AG09309 (cell line): ENCODE results near the gene ERBB4.

ENCODE experiments used
- DNase-seq: peaks from one replicate; pipeline ENCODE4 v3.0.0-alpha.2; 2010; ENCODE audit warnings: low read depth
- H3K4me3 ChIP-seq: 2 replicates; pipeline ENCODE4 v1.5.1; 2011; ENCODE audit warnings: mild to moderate bottlenecking, low read depth, low read length, moderate library complexity; ENCODE audit not compliant: control insufficient read depth
- TF ChIP-seq, protein P1 (sequence below): IDR thresholded peaks from 2 replicates; pipeline ENCODE4 v1.5.1; 2011; ENCODE audit warnings: mild to moderate bottlenecking, low read depth, low read length, inconsistent platforms; ENCODE audit not compliant: insufficient read depth, control insufficient read depth; ENCODE audit errors: missing control alignments

ERBB4 gene

DNA sequence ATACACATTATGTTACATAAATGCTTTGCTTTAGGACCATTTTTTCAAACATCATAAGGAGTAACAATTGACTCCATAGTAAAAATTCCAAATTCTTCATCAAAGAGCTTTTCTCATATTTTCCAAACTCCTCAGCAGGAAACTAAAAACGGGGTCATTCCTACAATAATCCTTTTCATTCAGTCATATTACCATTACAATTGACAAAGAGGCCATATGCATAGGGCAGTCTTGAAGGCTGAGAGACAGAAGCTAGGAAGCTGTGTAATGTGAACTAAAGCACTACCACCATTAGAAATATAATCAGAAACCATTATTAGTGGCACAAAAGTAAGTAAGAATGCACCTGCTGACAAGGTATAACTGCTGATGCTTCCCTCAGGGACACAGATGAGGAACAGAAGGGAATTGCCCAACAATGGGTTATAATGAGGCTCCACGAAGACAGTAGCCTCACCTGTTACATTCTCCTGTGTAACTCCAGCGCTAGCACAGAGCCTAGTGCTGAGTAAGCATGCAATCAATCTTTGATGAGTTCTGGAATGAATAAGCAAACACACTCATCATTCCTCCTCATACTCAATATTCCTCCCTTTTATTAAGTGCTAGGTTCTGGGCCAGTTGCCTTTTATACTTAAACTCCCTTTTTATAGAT, 1039.9 kb downstream of the ERBB4 start:
- no peak overlapping the region for H3K4me3 ChIP-seq
- no peak for DNase-seq
- TF ChIP-seq, protein P1, sequence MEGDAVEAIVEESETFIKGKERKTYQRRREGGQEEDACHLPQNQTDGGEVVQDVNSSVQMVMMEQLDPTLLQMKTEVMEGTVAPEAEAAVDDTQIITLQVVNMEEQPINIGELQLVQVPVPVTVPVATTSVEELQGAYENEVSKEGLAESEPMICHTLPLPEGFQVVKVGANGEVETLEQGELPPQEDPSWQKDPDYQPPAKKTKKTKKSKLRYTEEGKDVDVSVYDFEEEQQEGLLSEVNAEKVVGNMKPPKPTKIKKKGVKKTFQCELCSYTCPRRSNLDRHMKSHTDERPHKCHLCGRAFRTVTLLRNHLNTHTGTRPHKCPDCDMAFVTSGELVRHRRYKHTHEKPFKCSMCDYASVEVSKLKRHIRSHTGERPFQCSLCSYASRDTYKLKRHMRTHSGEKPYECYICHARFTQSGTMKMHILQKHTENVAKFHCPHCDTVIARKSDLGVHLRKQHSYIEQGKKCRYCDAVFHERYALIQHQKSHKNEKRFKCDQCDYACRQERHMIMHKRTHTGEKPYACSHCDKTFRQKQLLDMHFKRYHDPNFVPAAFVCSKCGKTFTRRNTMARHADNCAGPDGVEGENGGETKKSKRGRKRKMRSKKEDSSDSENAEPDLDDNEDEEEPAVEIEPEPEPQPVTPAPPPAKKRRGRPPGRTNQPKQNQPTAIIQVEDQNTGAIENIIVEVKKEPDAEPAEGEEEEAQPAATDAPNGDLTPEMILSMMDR, result no peak

DNA sequence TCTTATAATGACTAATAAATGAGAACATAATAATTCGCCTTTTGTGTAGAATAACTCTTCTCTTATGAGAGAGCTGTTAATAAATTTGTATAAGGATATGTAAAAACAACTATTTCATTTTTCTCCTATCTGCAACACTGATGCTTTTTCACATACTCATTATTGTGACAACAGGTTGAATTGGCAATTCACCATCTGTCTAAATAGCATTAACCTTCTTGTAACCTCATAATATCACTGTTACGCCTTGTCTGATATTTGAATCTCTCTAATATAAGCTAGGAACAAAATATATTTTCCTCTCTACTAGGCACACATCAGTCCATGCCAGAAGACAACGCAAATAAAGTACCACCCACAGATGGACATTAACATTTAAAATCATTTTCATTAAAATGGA, 1043.3 kb downstream of the ERBB4 start:
- TF ChIP-seq, protein P1, result no peak
- H3K4me3 ChIP-seq, result no peak overlapping the region
- DNase-seq, result no peak

DNA sequence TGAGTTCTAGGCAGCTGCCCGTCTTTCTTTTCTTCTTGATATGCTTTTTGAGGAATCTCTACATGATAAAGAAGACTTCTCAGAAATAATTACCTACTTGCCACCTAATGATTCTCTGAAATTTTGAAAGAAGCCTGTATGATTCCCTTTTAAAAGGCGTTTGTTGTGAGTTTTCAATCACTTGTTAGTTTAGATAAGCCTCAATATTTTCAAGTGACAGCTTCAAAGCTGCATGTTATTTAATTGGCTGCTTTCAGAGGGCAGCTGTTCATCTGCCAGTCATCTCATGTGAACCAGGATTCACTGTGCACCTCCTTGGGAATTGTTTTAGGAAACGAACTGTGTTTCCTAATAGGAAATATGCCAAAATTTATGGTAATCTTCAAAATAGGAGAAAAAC, 1044.1 kb downstream of the ERBB4 start:
- no peak for DNase-seq
- TF ChIP-seq, protein P1, result no peak
- H3K4me3 ChIP-seq, result no peak overlapping the region

DNA sequence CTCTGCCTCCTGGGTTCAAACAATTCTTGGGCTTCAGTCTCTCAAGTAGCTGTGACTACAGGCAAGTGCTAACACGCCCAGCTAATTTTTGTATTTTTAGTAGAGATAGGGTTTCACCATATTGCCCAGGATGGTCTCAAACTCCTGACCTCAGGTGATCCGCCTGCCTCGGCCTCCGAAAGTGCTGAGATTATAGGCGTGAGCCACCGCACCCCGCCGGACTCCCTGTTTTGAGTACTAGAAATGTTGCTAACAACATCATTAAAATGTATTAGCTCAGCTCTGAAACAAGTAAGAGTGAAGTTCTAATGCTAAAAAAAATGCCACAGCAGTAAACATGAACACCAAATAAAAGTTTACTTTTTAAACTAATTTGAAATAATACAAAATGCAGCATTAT, 1044.5 kb downstream of the ERBB4 start:
- TF ChIP-seq, protein P1, result no peak
- DNase-seq, result no peak
- H3K4me3 ChIP-seq, result no peak overlapping the region

DNA sequence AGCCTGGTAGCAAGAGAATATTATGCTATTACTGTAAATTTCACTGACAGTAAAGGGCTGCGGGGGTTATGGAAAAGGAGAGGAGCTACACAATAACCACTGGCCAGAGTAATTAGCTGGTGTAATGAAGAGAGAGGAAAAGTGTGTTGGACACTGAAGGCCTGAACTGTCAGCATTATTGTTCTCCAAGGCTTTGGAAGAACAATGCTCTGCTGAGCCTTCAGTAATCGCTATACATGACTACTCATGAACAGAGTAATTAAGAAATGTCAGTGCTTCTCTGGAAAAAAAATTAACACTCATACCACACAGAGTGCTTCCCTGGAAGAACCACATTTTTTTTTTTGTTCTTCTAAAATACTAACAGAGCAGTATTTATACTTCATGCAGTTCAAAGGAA, 1050.9 kb downstream of the ERBB4 start:
- no peak overlapping the region for H3K4me3 ChIP-seq
- TF ChIP-seq, protein P1, result no peak

DNA sequence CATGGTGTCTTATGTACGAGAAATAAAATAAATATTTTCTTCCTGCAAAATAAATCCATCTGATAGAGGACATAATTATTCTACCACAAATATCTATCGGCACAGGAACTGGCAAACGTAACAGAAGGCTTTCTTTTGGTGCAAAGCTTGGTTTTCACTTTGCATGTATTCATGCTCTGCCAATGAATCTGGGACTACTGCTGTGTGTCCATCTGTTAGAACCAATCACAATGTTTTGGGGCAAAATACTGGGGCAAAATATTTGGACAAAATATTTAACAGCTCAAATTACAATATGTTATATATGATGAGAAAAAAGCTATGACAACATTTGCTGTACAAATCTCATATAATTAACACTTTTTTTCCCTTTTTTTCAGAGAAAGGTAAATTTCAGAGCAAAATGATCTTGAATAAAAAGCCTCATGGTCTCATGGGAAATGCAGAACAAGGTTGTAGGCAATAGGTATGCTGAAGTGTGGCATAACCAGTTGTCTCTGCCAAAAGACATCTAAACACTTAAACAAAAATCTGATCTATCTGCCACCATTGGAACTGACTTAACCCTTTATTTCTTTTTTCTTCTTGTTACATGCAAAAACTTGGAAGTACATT, 1059.0 kb downstream of the ERBB4 start:
- TF ChIP-seq, protein P1, result no peak
- no peak overlapping the region for H3K4me3 ChIP-seq
- DNase-seq, result no peak

More for the DNA sequence above, 1050.9 kb downstream of the ERBB4 start:
- DNase-seq, result no peak
